Loucy (cell line): ENCODE measurements around the gene MAN1C1.
A peak's percentile ranks its signal among the peaks of the same experiment; 100 is the strongest.

Experiments
- H2AFZ ChIP-seq: fragments of 200-600 bp; sonication (generic); 2 replicates; pipeline ENCODE4 v1.6.0; 2016; ENCODE audit warnings: antibody characterized with exemption, mild to moderate bottlenecking, low read length, moderate library complexity
- H3F3A ChIP-seq: fragments of 200-600 bp; 2 replicates; pipeline ENCODE4 v1.6.0; 2016; ENCODE audit warnings: antibody characterized with exemption, low read depth, mild to moderate bottlenecking
- H3K27me3 ChIP-seq: fragments of 200-600 bp; sonication (generic); 2 replicates; pipeline ENCODE4 v1.6.1; 2014; ENCODE audit warnings: low read length, mild to moderate bottlenecking; ENCODE audit not compliant: insufficient read depth, poor library complexity, severe bottlenecking
- H3K36me3 ChIP-seq: fragments of 200-600 bp; sonication (generic); 2 replicates; pipeline ENCODE4 v1.6.1; 2016; ENCODE audit warnings: low read length; ENCODE audit not compliant: insufficient read depth
- H3K4me1 ChIP-seq: fragments of 200-600 bp; sonication (generic); 2 replicates; pipeline ENCODE4 v1.5.1; 2014; ENCODE audit warnings: low read length, mild to moderate bottlenecking; ENCODE audit not compliant: insufficient read depth, poor library complexity, severe bottlenecking
- H3K4me2 ChIP-seq: fragments of 200-600 bp; sonication (generic); 2 replicates; pipeline ENCODE4 v1.6.0; 2014; ENCODE audit warnings: antibody characterized with exemption, low read length, low read depth, mild to moderate bottlenecking; ENCODE audit not compliant: poor library complexity, severe bottlenecking
- H3K4me3 ChIP-seq: fragments of 200-600 bp; sonication (generic); 2 replicates; pipeline ENCODE4 v1.5.1; 2014; ENCODE audit warnings: low read length, mild to moderate bottlenecking, mixed read lengths; ENCODE audit not compliant: poor library complexity, severe bottlenecking
- H3K79me2 ChIP-seq: fragments of 200-600 bp; sonication (generic); 2 replicates; pipeline ENCODE4 v1.6.1; 2014; ENCODE audit warnings: low read length; ENCODE audit not compliant: insufficient read depth
- H3K9ac ChIP-seq: fragments of 200-600 bp; sonication (generic); 2 replicates; pipeline ENCODE4 v1.6.0; 2014; ENCODE audit warnings: mild to moderate bottlenecking, low read depth, low read length, moderate library complexity; ENCODE audit not compliant: poor library complexity, severe bottlenecking
- H3K9me2 ChIP-seq: fragments of 200-600 bp; sonication (generic); replicated peaks from 2 replicates; pipeline ENCODE4 v1.6.1; 2016; ENCODE audit warnings: low read depth, low read length, mixed read lengths
- H3K9me3 ChIP-seq: fragments of 200-600 bp; sonication (generic); 2 replicates; pipeline ENCODE4 v1.6.1; 2014; ENCODE audit warnings: mild to moderate bottlenecking, antibody characterized with exemption, low read length, low read depth; ENCODE audit not compliant: insufficient read depth
- H4K20me1 ChIP-seq: fragments of 200-600 bp; sonication (generic); 2 replicates; pipeline ENCODE4 v1.6.0; 2014; ENCODE audit warnings: antibody characterized with exemption, low read length, mild to moderate bottlenecking; ENCODE audit not compliant: insufficient read depth, poor library complexity, severe bottlenecking
- EZH2phosphoT487 ChIP-seq: fragments of 200-600 bp; IDR thresholded peaks from 2 replicates; pipeline ENCODE4 v1.6.1; 2018; ENCODE audit warnings: antibody characterized with exemption, mild to moderate bottlenecking, moderate library complexity, borderline replicate concordance
- TF ChIP-seq, protein P1 (sequence below): fragments of 200-600 bp; sonication (generic); conservative IDR thresholded peaks from 2 replicates; pipeline ENCODE4 v1.5.1; 2014; ENCODE audit warnings: mild to moderate bottlenecking, antibody characterized with exemption, low read length

The MAN1C1 gene

DNA sequence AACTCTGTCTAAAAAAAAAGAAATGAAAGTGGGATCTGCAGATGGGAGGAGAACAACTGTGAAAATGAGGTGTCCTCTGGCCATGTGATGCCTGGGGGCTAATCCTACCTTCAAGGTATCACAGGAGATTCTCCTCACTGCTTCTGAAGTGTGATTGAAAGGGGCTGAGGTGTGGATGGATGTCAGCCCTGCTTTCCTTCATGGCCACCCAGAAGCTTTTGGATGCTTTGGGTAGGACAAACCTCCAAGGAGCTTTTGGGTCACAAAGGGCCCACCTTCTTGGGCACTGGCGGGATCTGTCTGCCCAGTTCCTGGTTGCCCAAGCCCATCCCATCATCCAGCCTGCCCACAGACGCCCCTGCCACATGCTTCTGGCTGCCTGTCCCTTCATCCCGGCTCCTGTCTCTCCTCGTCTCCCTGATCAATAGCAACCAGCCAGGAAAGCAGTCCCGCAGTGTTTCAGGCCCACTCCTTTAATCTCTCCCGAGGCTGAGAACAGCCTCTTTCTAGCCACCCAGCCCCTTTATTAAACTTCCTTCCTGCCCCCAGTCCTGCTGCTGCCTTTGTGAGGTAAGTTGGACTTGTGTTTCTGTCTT lies 87.2 kb downstream of the MAN1C1 start:
- peak overlapping the region; percentile 12 for H3K4me2 ChIP-seq
- peak overlapping the region; percentile 82 for H2AFZ ChIP-seq

DNA sequence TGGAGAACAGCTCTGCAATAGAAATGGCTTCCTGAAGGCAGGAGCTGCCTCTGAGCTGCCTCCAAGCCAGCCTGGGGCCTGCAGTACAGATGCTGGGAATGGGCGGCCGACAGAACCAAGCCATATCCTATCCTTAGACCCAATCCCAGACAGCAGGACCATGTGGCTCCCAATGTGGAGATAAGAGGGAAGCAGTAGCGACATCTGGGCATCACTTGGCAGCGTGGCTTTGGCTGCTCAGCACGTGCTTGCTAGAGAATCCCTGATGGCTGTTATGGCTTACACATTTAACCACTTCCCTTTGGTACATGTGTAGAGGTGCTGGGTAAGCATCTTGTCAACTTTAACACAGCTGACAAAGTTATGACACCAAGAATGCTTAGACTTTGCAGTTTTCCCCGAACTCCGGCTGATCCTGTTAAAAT lies 87.7 kb downstream of the MAN1C1 start:
- no peaks in the 10 kb centered on the region for H3F3A ChIP-seq
- H3K9me2 ChIP-seq = no peaks in the 10 kb centered on the region
- peak overlapping the region; percentile 82 for H2AFZ ChIP-seq
- TF ChIP-seq, protein P1, sequence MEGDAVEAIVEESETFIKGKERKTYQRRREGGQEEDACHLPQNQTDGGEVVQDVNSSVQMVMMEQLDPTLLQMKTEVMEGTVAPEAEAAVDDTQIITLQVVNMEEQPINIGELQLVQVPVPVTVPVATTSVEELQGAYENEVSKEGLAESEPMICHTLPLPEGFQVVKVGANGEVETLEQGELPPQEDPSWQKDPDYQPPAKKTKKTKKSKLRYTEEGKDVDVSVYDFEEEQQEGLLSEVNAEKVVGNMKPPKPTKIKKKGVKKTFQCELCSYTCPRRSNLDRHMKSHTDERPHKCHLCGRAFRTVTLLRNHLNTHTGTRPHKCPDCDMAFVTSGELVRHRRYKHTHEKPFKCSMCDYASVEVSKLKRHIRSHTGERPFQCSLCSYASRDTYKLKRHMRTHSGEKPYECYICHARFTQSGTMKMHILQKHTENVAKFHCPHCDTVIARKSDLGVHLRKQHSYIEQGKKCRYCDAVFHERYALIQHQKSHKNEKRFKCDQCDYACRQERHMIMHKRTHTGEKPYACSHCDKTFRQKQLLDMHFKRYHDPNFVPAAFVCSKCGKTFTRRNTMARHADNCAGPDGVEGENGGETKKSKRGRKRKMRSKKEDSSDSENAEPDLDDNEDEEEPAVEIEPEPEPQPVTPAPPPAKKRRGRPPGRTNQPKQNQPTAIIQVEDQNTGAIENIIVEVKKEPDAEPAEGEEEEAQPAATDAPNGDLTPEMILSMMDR = no peak
- TF ChIP-seq EZH2phosphoT487 = no peak
- H3K4me3 ChIP-seq = no peak overlapping the region
- peak overlapping the region; percentile 12 for H3K4me2 ChIP-seq
- no peaks in the 10 kb centered on the region for H3K9me3 ChIP-seq
- peak overlapping the region; percentile 1 for H3K9ac ChIP-seq
- H3K27me3 ChIP-seq = no peaks in the 10 kb centered on the region
- H4K20me1 ChIP-seq = no peaks in the 10 kb centered on the region
- H3K4me1 ChIP-seq = peaks cover 16% of the 10 kb centered on the region
- no peaks in the 10 kb centered on the region for H3K79me2 ChIP-seq
- H3K36me3 ChIP-seq = no peaks in the 10 kb centered on the region

More for the DNA sequence above, 87.2 kb downstream of the MAN1C1 start:
- Histone ChIP-seq H3K27me3 (no peaks in the 10 kb centered on the region), H3F3A (no peaks in the 10 kb centered on the region), H3K9ac (peak overlapping the region; percentile 1), H3K9me2 (no peaks in the 10 kb centered on the region), H3K9me3 (no peaks in the 10 kb centered on the region), H3K4me3 (no peak overlapping the region), H3K79me2 (no peaks in the 10 kb centered on the region), H3K4me1 (peaks cover 16% of the 10 kb centered on the region), H4K20me1 (no peaks in the 10 kb centered on the region), H3K36me3 (no peaks in the 10 kb centered on the region)
- TF ChIP-seq, protein P1 = no peak
- no peak for TF ChIP-seq EZH2phosphoT487

DNA sequence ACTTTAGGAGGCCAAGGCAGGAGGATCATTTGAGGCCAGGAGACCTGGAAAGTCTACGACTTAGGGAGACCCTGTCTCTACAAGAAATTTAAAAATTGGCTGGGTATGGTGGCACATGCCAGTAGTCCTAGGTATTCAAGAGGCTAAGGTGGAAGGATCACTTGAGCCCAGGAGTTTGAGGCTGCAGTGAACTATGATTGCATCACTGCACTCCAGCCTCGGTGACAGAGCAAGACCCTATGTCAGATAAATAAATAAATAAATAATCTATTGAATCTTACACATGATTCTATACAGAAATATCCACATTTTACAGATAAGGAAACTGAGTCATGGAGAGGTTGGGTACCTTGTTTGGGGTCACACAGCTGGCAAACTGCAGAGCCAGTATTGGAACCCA lies 89.1 kb downstream of the MAN1C1 start:
- H3K4me1 ChIP-seq = peaks cover 16% of the 10 kb centered on the region

More for the DNA sequence above, 89.1 kb downstream of the MAN1C1 start:
- Histone ChIP-seq H3K36me3 (no peaks in the 10 kb centered on the region), H4K20me1 (no peaks in the 10 kb centered on the region), H3K9me2 (no peaks in the 10 kb centered on the region), H3K9me3 (no peaks in the 10 kb centered on the region), H3K9ac (no peak overlapping the region), H3K79me2 (no peaks in the 10 kb centered on the region), H3K4me3 (no peak overlapping the region), H3F3A (no peaks in the 10 kb centered on the region), H2AFZ (no peak overlapping the region), H3K27me3 (no peaks in the 10 kb centered on the region), H3K4me2 (no peak overlapping the region)
- TF ChIP-seq, protein P1 = no peak
- no peak for TF ChIP-seq EZH2phosphoT487
